Neuron (in vitro differentiated cells): ENCODE measurements around the gene MMEL1.
"Not testable (repeated sequence)": the region's sequence is repeated elsewhere in the genome, so short reads cannot be mapped to it uniquely, and the experiment has no call there.

ENCODE experiments used
- H2AFZ ChIP-seq: one replicate; pipeline ENCODE4 v1.6.1; 2013; ENCODE audit warnings: low read depth, mild to moderate bottlenecking, inconsistent platforms, low read length, moderate library complexity
- H3K27me3 ChIP-seq: one replicate; pipeline ENCODE4 v1.6.1; 2013; ENCODE audit warnings: low read length; ENCODE audit not compliant: insufficient read depth
- H3K36me3 ChIP-seq: one replicate; pipeline ENCODE4 v1.6.1; 2013; ENCODE audit warnings: low read length; ENCODE audit not compliant: insufficient read depth
- H3K4me1 ChIP-seq: one replicate; pipeline ENCODE4 v1.6.1; 2013; ENCODE audit warnings: low read length; ENCODE audit not compliant: insufficient read depth
- H3K4me3 ChIP-seq: 2 replicates; pipeline ENCODE4 v1.5.1; 2013; ENCODE audit warnings: mild to moderate bottlenecking, low read length, moderate library complexity
- H3K9me3 ChIP-seq: one replicate; pipeline ENCODE4 v1.6.1; 2013; ENCODE audit warnings: low read length

Gene MMEL1

GRCh38 chr1:2628191-2628932, 4.5 kb downstream of the MMEL1 start:
- H3K4me1 ChIP-seq = peaks cover 4% of the 10 kb centered on the region
- no peak overlapping the region for H2AFZ ChIP-seq
- no peak overlapping the region for H3K4me3 ChIP-seq
- H3K27me3 ChIP-seq = peaks cover 81% of the 10 kb centered on the region
- no peaks in the 10 kb centered on the region for H3K36me3 ChIP-seq
- H3K9me3 ChIP-seq = peaks cover 2% of the 10 kb centered on the region

DNA sequence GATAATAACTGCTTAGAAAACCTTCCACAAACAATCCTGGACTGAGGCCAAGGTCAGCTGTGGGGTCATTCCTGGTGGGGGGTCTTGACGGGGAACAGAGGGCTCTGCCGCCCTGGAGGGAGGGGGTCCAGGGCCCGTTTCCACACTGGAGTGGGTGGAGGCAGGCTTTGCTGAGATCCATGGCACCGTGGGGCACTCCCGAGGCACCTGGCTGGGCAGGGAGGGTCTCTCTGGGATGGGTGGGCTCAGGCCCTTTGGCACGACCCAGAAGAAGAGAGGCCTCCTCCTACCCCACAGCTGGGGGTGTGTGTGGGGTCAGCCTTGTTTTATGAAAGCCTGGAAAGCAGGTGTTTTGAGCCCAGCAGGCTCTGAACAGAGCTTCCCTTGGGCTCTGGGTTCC, 5.1 kb downstream of the MMEL1 start:
- Histone ChIP-seq H3K4me3 (no peak overlapping the region), H3K27me3 (peaks cover 81% of the 10 kb centered on the region), H3K4me1 (peaks cover 4% of the 10 kb centered on the region)

DNA sequence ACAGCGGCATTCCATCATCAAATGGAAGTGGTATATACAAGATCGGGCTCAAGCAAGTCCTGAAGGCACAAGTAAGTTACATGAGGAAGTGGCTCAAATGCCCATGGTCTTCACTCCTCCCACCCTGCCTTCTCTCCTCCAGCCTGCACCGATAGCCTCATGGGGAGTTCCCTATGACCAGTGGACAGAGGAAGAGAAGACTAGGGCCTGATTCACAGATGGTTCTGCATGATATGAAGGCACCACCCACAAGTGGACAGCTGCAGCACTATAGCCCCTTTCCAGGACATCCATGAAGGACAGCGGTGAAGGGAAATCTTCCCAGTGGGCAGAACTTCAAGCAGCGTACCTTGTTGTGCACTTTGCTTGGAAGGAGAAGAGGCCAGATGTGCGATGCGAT, 7.1 kb downstream of the MMEL1 start:
- H3K9me3 ChIP-seq, H3K4me3 ChIP-seq: not testable (repeated sequence)
- peaks cover 71% of the 10 kb centered on the region for H3K27me3 ChIP-seq

More for the DNA sequence above, 5.1 kb downstream of the MMEL1 start:
- H2AFZ ChIP-seq = no peak overlapping the region
- no peaks in the 10 kb centered on the region for H3K36me3 ChIP-seq
- peaks cover 2% of the 10 kb centered on the region for H3K9me3 ChIP-seq

DNA sequence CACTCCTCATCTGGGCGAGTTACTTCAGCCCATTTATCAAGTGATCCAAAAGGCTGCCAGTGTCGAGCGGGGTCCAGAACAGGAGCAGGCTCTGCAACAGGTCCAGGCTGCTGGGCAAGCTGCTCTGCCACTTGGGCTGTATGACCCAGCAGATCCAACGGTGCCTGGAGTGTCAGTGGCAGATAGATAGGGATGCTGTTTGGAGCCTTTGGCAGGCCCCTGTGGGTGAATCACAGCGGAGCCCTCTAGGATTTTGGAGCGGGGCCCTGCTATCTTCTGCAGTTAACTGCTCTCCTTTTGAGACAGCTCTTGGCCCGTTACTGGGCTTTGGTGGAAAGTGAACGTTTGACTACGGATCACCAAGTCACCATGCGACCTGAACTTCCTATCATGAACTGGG, 7.5 kb downstream of the MMEL1 start:
- H3K27me3 ChIP-seq = peaks cover 66% of the 10 kb centered on the region

More for the DNA sequence above, 7.1 kb downstream of the MMEL1 start:
- not testable (repeated sequence) for H3K36me3 ChIP-seq, H3K4me1 ChIP-seq, H2AFZ ChIP-seq

DNA sequence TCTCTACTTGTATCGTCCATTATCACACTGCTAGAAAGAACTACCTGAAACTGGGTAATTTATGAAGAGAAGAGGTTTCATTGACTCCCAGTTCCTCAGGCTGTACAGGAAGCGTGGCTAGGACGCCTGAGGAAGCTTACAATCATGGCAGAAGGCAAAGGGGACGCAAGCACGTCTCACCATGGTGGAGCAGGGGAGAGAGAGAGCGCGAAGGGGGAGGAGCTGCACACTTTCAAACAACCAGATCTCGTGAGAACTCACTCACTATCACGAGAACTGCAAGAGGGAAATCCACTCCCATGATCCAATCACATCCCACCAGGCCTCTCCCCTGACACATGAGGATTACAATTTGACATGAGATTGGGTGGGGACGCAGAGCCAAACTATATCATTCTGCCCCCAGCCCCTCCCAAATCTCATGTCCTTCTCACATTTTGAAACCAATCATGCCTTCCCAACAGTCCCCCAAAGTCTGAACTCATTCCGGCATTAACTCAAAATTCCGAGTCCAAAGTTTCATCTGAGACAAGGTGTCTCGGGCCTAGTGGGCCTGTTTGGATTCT, 8.0 kb downstream of the MMEL1 start:
- H3K36me3 ChIP-seq = no peaks in the 10 kb centered on the region
- peaks cover 61% of the 10 kb centered on the region for H3K27me3 ChIP-seq
- H3K9me3 ChIP-seq = peaks cover 5% of the 10 kb centered on the region
- peaks cover 4% of the 10 kb centered on the region for H3K4me1 ChIP-seq
- no peak overlapping the region for H2AFZ ChIP-seq
- H3K4me3 ChIP-seq = no peak overlapping the region

More for the DNA sequence above, 7.5 kb downstream of the MMEL1 start:
- H3K36me3 ChIP-seq = no peaks in the 10 kb centered on the region
- H3K4me1 ChIP-seq = peaks cover 4% of the 10 kb centered on the region
- H3K4me3 ChIP-seq = no peak overlapping the region
- H3K9me3 ChIP-seq = peaks cover 2% of the 10 kb centered on the region
- H2AFZ ChIP-seq = no peak overlapping the region

GRCh38 chr1:2623571-2624337, 9.1 kb downstream of the MMEL1 start:
- Histone ChIP-seq H3K4me1 (peaks cover 7% of the 10 kb centered on the region), H3K27me3 (peaks cover 54% of the 10 kb centered on the region), H3K4me3 (no peak overlapping the region), H3K36me3 (no peaks in the 10 kb centered on the region), H3K9me3 (peaks cover 7% of the 10 kb centered on the region), H2AFZ (no peak overlapping the region)

DNA sequence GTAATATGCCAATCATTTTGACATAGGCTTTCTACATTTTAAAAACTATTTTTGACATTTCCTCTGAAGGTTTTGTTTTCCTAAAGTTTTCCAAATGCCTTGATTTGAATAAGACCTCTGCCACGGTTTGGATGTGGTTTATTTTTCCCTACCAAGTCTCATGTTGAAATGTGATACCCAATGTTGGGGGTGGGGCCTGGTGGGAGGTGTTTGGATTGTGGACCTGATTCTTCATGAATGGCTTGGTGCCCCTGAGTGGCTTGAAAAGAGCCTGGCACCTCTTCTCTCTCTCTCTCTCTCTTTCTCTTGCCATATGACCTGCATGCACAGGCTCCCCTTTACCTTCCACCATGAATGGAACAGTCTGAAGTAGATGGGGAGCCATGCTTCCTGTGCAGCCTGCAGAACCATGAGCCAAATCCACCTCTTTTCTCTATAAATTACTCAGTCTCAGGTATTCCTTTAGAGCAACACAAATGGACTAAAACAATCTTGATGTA, 14.8 kb downstream of the MMEL1 start:
- H3K36me3 ChIP-seq = no peaks in the 10 kb centered on the region
- H3K9me3 ChIP-seq = peaks cover 12% of the 10 kb centered on the region
- H2AFZ ChIP-seq = no peak overlapping the region

GRCh38 chr1:2614145-2614544, 18.7 kb downstream of the MMEL1 start:
- Histone ChIP-seq H3K36me3 (no peaks in the 10 kb centered on the region), H3K27me3 (peaks cover 5% of the 10 kb centered on the region), H3K9me3 (peaks cover 8% of the 10 kb centered on the region), H3K4me3 (no peak overlapping the region), H3K4me1 (peaks cover 16% of the 10 kb centered on the region), H2AFZ (no peak overlapping the region)

More for the DNA sequence above, 14.8 kb downstream of the MMEL1 start:
- Histone ChIP-seq H3K4me1 (peaks cover 16% of the 10 kb centered on the region), H3K4me3 (no peak overlapping the region), H3K27me3 (peaks cover 7% of the 10 kb centered on the region)

DNA sequence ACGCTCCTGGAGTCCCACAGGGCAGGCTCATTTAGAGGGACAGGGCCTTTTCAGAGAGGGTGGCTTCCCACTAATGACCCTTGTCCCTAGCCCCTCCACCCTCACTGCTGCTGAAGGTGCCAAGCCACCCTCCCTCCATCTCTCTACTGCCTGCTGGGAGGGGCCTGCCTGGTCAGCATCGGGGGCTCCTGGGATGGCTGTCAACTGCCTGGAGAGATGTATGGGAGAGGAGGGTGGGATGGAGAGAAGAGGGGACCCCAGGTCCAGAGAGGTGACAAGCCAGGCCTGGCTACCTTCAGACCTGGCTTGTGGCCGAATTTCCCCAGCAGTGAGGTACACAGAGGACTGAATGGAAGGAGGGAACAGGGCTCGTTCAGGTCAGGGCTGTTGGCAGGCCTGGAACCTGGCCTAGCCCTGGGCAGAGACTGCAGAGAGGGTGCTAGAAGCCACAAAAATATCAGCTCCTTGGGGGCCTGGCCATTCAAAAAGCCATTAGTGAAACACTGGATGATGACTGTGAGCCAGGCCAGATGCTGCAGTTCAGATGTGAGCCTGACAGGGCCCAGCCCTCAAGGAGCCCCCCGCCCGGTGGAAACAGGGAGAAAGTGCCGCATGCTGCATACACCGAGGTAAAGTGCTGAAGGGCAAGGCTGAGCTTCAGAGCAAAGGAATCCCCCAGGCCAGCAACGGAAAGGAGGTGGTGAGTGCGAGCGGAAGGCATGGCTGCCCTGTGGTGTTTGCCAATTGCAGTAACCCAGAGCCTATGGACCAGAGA, 20.0 kb downstream of the MMEL1 start:
- Histone ChIP-seq H3K9me3 (peaks cover 8% of the 10 kb centered on the region), H3K36me3 (no peaks in the 10 kb centered on the region), H2AFZ (no peak overlapping the region), H3K4me3 (no peak overlapping the region), H3K27me3 (peaks cover 5% of the 10 kb centered on the region), H3K4me1 (peaks cover 5% of the 10 kb centered on the region)

- H3K4me1 ChIP-seq = peaks cover 2% of the 10 kb centered on the region
- peaks cover 7% of the 10 kb centered on the region for H3K9me3 ChIP-seq
- H2AFZ ChIP-seq = no peak overlapping the region
- peaks cover 8% of the 10 kb centered on the region for H3K27me3 ChIP-seq
- H3K4me3 ChIP-seq = no peak overlapping the region
- no peaks in the 10 kb centered on the region for H3K36me3 ChIP-seq
Measured at GRCh38 chr1:2611621-2612437, 21.0 kb downstream of the MMEL1 start.

- Histone ChIP-seq H3K9me3 (peaks cover 2% of the 10 kb centered on the region), H2AFZ (no peak overlapping the region), H3K27me3 (peaks cover 8% of the 10 kb centered on the region), H3K4me3 (no peak overlapping the region), H3K4me1 (peaks cover 2% of the 10 kb centered on the region), H3K36me3 (no peaks in the 10 kb centered on the region)
Measured at GRCh38 chr1:2611031-2611501, 21.8 kb downstream of the MMEL1 start.
